Measurements from ENCODE around the gene RUNX2.

The RUNX2 gene

DNA sequence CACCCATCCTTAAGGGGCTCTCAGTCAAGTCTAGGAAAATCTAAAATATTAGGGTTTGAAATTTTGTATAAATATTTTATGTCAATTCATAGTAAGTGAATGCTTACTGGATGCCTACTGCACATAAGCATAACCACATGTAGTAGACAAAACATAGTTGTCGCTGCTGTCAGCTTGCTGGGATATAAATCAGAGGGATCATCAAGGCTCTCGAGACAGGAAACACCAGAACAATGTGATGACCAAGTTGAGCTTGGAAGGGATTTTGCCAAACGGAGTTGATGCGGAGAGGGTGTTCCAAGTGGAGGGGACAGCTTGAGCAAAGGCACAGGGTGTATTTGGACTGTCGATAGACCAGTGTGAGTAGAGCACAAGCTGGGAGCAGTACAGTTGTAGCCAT lies 155.4 kb downstream of the RUNX2 start:
- DNase-seq (ENCODE audit: low read depth) = no peak

DNA sequence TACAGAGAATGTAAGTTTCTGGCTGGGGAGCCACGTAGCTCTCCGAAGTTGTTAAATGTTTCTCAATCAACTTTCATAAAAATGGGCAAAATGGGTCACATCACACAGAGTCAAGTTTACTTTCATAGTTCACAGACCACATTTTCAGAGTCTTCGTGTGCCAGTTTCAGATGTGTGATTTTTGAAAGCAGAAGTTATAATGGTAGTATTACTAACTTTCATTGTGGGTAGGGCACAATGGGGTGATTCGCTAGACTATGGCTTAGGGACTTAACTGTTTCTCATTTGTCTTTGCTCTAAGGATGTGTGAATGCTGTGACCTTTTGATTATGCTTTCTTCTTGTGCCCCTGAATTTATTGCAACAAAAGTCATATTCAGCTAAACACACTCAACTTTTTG lies 158.6 kb downstream of the RUNX2 start:
- no peak for DNase-seq (ENCODE audit: low read depth)

DNA sequence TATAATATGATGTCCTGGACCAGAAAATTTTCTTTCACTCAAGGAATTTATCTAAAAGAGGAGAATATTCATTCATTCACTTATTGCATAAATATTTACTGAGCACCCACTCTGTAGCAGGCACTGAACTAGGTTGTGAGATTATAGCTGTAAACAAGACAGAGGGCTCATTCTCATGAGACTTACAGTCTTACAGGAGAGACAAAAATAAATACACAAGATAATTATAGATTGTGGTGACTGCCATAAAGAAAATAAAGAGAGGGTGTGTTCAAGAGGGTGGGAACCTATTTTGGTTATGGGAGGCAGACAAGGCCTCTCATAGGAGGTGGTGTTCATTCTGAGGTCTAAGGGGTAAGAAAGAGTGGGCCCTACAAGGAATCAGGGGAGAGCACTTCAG lies 159.5 kb downstream of the RUNX2 start:
- no peak for DNase-seq (ENCODE audit: low read depth)

DNA sequence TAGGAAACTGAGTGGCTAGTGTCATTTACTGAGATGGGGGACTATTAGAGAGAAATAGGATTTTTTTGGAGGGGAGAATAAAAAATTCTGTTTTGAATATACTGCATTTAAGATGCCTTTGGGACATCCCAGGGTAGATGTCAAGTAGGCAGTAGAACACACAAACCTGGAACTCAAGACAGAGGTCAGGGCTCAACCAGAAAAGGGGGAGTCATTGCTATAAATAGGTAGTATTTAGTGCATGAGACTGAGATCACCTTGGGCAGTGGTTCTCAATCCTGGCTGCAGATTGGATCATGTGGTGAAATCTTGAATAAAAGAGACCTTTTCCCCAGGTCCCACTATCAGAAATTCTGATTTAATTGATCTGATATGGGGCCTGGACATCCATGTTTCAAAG lies 160.1 kb downstream of the RUNX2 start:
- DNase-seq (ENCODE audit: low read depth) = no peak

DNA sequence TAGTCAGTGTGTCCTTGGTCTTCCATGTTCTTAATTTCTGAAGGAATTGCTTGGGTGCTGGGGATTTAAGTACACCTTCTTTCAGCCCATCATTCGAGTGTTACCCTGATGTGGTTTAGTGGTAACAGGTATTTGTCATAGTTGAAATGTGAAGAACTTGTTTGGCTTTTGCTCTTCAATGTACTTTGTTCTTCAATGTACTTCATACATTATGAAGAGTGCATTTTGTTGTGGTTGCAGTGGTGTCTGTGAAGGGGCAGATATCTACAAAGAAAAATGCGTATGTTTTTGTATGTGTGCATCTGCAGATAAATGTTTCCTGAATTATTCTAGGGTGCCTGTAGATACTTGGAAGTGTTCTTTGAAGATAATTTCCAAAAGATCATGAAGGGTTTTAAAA lies 160.8 kb downstream of the RUNX2 start:
- no peak for DNase-seq (ENCODE audit: low read depth)

DNA sequence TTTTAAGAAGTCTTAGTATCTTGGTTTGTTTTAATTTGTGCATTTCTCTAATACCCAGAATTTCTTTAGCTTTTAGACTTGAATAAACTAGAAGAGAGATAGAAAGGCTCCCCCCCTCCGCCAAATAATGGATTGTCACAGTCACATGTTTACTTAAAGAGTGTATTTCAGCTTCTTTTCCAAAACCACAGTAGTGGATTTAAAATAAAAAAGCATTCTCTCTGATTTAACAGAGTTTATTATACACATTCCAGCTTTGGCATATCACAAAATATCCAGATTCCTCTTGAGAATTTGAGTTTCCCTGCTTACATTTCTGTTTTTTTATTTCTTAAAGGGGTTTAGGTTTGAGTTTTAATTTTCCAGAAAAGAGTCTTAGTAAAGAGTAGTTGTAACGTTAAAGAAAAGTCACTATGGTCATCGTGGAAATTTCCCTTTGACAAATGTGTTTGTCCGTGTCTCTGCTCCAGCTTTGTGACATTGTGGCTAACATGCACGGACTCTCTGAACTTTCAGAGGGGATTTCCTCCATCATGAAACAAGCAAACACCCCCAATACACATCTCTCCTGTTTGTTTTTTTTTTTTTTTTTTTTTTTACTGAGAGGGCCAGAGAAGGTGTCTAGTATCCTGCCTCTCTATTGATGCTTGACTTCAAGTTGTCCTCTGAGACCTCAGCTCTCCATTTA lies 163.1 kb downstream of the RUNX2 start:
- no peak for DNase-seq (ENCODE audit: low read depth)

DNA sequence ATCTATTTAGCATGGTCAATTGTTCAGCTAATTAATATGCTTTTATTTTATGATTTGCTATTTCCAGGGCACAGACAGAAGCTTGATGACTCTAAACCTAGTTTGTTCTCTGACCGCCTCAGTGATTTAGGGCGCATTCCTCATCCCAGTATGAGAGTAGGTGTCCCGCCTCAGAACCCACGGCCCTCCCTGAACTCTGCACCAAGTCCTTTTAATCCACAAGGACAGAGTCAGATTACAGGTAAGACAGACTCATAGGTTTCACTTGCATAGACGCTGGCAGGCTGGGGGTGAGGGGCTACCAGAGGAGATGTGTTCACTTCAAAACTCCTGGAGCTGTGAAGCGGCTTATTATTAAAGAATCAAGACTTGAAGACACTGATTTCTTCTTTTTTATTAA lies 163.7 kb downstream of the RUNX2 start:
- DNase-seq (ENCODE audit: low read depth) = no peak

DNA sequence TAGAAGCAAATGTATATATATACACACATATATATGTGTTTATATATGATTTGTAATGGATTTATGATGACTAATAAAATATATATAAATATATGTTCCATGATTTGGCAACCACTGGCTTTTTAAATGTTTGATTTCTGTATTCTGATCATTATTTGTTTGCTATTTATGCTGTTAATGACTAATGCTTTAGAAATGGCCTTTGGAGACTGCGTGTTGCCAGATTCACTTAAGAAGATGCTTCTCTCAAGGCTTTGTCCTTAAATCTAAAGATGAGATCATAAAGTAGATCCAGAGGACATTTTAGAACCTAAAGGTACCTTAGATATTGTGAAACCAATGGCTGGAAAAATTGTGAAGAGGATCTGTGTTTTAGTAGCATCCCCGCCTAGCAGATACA lies 165.6 kb downstream of the RUNX2 start:
- no peak for DNase-seq (ENCODE audit: low read depth)

DNA sequence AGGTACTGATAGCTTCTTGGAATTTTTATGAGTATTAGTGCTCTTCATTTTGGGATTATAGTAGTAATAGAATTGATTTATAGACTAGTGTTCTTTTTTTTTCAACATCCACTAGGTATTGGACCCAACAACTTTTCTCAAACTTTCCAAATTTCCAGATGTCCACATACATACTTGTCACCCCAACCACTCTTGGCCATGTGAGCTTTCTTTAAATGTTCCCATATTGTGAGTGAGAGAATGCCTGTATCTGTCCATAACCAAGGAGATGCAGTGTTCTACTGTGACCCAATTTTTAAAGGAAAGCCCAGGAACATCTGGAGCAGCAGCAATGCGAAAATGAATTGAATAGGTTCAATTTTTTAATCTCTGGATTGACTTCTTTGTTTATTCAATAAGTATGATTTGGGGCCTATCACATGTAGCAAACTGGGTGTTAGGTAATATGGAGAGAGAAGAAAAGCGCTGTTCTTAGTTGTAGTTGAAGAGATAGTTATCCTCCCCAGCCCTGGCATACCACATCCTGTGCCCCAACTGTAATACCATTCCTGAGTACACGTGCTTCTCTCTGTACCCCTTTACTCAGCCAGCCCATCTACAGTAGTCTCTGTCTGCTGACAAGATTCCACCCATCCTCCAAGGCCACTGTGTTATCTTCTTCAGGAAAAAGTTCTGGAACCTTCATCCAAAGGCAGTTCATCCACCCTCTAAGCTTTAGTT lies 166.4 kb downstream of the RUNX2 start:
- no peak for DNase-seq (ENCODE audit: low read depth)

DNA sequence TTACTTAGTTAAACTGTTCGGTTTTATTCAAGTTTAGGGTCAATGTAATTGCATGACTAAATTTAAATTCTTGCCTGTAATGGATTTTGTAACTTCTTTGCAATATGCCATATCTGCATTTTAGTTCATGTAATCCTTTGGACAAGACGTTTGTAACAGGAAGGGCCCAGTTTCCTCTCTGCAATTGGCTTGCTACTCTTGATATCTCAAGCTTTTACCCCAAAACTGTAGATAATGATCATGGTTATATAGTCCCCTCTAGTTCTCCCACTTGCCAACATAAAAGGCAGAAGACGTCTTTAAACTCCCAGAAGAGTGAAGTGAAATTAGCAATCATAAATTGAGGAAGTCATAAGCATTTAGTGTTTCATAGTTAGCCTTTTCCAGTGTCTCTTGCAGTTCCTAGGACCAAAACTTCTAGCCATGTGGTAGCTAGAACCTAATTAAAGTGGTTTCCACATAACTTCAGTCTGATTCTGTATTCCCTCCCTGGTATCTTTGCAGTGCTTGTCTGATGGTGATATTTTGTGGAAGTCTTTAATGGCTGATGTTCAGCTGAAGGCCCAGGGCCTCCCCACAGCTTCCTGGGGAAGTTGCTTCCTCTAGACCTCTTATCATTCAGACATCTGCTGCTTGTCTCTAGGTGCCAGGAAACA lies 167.4 kb downstream of the RUNX2 start:
- DNase-seq (ENCODE audit: low read depth) = no peak

DNA sequence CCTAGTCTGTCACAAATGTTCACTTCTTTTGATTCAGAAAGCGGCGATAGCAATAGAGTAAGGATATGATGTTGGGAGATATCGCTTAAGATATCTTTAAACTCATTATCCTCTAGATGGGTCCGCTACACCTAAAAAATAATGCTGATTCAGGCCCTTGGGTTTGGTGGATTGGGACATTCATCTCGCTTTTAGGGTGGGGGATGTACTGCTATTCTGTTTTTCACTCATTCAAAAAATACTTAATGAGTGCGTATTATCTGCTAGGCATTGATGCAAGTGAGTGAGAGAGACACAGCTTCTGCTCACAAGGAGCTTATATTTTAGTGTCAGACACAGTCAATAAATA lies 167.9 kb downstream of the RUNX2 start:
- no peak for DNase-seq (ENCODE audit: low read depth)

DNA sequence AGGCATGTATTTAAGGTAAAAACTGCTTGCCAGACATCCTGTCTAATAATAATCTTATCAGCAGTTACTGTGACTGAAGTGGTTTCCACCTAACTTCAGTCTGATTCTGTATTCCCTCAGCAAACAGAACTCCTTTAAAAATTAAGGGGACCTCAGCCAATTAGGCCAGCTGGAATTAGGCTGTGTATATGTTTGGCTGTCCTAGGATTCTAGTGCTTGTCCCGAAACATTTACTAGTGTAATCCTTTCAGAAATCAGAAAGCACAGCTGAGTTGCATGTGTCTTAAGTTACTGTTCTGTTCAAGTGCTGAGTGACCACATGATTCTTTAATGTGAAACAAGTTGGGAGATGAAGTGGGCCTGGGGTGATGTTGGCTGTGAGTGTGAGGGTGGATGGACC lies 170.5 kb downstream of the RUNX2 start:
- DNase-seq (ENCODE audit: low read depth) = no peak

DNA sequence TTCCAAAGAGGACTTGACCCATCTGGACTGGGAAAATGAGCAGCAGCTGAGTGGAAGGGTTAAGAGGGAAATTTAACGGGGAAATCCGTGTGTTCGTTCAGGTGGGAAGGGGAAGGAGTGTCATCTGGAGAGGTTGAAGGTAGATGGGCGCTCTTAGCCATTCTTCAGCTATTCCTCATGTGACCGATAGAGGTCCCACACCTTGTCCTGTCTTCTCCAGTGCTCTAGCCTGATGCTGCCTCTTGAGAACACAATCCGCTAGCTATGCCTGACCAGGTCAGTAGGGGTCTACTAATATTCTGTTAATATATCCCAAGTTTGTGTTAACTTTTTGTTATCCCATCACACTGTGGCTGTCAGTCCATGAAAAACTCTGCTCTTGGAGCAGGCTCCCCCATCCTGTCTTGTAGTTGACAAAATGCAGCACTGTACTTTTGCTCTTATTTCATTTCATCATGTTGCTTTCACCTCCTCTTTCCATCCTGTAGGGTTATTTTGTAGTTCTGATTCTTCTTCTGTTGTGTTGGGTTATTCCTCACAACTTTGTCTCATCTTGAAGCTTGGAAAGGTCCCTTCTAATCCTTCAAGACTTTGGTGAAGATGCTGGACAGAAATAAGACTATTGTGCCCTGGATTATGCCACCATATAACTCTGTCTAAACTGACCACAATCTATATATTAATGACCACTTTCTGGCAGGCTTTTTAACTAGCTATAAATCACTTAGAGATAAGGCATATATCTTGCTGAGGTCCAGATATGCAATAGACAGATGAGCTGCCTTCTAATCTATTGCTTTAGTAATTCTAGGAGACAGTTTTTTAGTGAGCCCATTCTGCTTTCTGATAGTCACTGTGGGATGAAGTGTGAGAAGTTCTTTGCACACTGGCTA lies 173.0 kb downstream of the RUNX2 start:
- no peak for DNase-seq (ENCODE audit: low read depth)

DNA sequence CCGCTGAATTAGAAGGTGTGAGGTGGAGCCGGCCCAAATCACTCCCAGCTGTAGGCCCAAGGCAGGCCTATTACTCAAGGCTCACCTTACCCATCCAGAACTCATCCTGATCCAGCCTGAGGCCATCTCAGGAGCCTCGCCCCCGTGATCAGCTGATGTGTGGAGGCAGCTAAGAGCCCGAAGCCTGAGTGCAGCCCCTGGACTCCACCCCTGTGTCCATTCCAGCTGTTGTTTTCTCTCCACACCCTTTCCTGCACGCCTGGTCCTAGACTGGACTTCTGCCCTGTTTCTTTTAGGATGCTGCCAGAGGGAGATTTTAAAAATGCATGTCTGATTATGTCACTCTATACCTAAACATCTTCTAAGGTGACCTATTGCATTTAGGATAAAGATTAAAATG lies 174.3 kb downstream of the RUNX2 start:
- no peak for DNase-seq (ENCODE audit: low read depth)

DNA sequence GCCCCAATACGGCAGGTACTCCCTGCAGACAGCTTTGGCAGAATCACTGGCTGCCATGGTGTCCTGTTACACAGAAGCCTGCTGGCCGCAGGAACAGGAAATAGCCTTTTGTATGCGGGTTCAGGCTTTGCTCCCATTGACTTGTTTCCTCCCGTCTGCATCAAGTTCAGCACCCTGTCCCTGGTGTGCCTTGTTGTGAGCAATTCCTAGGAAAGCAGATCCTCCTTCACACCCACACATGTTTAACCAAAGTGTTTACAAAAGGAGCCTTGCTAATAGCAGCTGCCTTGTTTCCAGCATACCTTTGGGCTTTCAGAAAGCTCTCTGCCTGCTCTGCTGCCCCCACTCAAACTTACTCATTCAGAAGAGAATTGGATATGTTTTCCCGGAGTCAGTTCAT lies 176.8 kb downstream of the RUNX2 start:
- no peak for DNase-seq (ENCODE audit: low read depth)

DNA sequence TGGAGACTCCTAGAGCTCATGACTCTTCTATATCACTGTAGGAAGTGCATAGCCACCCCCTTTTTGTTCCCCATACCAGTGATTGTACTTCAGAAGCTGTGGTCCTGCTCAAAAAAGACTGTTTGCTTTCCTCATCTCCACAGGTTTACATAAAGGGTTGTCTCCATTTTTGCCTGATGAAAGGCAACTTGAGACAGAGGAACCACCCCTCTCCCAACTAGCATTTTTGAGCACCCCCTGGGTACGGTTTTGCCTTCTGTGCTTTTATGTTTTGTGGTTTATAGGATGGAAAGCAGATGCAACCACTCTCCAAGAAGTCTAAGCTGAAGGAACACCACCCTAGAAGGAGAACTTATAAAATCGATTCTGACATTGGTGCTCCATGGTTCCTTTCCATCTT lies 177.3 kb downstream of the RUNX2 start:
- no peak for DNase-seq (ENCODE audit: low read depth)

DNA sequence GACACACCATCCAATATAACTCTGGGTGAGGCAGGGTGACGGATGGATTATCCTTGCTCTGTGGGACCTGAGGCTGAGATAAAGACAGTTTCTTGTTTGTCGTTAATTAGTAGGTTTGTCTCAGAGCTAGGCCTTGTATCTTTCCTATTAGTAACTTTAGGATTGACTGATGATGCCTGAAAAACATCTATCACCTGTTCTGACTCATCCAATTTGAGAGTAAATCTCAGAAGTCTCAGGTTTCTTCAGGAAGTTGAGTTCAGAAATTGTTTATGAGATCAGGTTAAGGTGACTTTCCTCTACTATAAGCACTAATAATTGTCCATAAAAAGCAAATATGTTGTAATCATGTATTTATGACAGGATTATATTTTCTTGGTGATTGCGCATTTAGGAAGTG lies 179.1 kb downstream of the RUNX2 start:
- DNase-seq (ENCODE audit: low read depth) = no peak

DNA sequence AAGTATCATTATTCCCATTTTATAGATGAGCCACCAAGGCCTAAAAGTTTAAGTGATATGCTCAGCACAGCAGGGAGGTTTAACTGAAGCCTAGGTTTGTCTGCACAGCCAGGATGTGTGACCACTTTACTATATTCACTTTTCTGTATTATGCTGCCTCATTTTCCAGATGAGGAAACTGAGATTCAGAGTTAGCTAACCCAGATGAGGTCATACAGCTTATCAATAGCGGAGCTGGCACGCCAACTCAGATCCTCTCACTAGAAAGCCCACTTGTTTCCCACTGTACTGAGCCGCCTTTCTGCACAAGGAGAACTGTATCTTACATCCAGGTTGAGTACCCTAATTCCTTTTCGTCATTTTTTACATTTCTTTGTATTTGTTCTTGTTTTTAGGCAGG lies 181.3 kb downstream of the RUNX2 start:
- no peak for DNase-seq (ENCODE audit: low read depth)

DNA sequence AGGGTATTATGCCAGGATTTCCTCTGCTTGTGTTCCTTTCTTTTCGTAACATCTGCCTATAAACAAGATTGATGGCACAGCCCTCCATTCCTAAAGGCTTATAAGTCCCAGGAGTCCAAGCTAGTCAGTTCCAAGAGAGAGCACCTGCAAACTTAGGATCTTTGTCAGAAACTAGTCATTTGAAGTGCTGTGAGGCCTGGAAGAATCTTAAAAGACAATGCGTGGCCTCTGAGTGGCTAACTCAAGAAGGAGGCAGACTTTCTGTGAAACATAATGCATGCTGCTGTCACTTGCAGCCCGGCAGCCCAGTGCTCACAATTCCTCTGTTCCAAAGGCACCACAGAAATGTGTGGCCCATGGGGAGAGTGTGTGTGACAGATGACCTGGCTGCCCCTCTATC lies 184.6 kb downstream of the RUNX2 start:
- no peak for DNase-seq (ENCODE audit: low read depth)

DNA sequence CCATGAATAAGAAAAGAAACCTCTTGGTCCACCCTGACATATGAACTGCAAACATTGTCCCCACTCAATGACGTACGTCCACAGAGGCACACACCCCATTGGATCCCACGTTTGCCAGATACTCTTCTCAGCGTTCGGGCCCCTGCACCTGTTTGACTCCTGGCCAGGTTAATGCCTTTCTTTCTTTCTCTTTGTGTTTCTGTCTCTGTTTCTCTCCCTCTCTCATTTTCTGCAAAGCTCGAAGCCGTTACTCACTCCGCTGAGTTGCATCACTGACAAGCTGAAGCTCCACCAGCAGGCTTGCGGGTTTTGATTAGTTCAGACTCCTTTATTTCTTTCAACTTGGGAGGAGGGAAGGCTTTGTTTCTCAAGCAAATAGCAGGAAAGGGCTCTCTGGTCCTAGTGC lies 185.1 kb downstream of the RUNX2 start:
- no peak for DNase-seq (ENCODE audit: low read depth)

DNA sequence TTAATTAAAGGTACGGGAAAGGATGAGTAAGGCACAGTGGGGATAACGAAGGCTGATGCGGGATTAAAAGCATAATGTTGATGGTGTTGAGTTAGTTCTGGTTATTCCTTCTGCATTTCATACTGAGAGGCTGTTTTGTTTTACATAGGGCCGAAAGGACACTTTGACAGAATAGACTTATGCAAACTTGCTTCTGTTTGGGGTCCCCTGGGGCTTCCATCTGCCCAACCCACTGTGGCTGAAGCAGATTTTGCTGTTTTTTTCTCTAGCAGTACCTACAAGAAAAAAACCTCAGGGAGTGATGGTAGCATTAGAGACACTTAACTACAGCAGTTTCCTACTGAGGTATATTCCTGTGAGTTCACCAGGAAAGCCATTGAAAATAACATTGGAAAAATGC lies 185.7 kb downstream of the RUNX2 start:
- no peak for DNase-seq (ENCODE audit: low read depth)

DNA sequence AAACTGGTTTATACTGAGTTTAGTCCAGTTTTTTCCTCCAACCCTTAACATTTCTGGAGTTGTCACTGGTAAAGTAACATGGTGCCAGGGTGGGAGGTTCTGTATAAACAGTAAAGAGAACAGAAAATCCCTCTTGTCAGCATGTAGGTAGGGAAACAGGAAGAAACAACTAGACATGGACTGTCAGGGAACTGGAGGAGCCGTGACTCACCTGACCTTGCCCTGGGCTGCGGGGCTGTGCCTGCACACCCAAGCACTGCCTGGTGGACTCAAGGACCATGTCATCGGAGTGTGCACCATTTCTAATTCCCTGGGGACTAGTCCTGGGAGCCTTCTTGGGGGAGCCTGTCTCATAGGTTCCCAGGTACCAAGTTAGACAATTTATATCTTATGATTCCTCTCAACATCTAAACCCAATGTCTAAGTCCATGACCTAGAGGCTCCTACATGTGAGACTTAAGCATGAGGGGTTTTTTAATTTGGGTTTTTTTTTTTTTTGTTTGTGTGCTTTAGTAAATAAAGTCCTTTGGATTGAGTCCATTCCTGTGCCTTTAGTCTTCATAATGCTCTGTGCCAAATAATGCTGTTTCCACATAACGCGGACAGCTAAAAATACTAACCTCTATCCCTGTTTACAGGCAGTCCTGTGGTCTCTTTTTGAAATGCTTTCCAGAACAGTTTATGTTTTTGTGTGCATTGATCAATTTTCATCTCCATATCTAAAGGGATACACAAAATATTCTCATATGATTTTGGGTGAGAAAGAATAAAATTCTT lies 186.5 kb downstream of the RUNX2 start:
- no peak for DNase-seq (ENCODE audit: low read depth)

All from activated T-helper 1 cell treated with Interleukin-2 at 50 U/mL for 16 hours (primary cell).